Omental fat pad (tissue), 4 donors: ENCODE data around the gene ZNF627. TPM values are rescaled to one million over a fixed set of nuclear protein-coding genes. Genes with fewer than 3 reads are reported as not detected.

Experiments used
- ATAC-seq: fragments of 150-250 bp; one replicate; pipeline ENCODE4 v1.9.1; 2016; ENCODE audit warnings: mild to moderate bottlenecking, moderate library complexity; ENCODE audit not compliant: low FRiP score
- DNase-seq: peaks from one replicate; pipeline ENCODE4 v3.0.0-alpha.2; 2019; ENCODE audit warnings: low spot score
- total RNA-seq, 4 donors: library from RNA; depleted of rRNA; stranded (reverse); fragments of >200 nt; gene quantifications; one replicate each; pipeline ENCODE4 v1.1.0, GENCODE V29; 2016
- TF ChIP-seq, protein P1 (sequence below), 3 donors: fragments of 450-650 bp; IDR thresholded peaks; one replicate each; pipeline ENCODE4 v1.5.1; 2016 to 2017; ENCODE audit warnings: antibody characterized with exemption in 3 of 3, mild to moderate bottlenecking in 3 of 3, moderate library complexity in 2 of 3

Gene ZNF627
- 10 to 100 TPM in 1 of 4 donors, 1 to 10 TPM in 3; 5.4 to 12.1 (median 6.2) TPM for total RNA-seq

DNA sequence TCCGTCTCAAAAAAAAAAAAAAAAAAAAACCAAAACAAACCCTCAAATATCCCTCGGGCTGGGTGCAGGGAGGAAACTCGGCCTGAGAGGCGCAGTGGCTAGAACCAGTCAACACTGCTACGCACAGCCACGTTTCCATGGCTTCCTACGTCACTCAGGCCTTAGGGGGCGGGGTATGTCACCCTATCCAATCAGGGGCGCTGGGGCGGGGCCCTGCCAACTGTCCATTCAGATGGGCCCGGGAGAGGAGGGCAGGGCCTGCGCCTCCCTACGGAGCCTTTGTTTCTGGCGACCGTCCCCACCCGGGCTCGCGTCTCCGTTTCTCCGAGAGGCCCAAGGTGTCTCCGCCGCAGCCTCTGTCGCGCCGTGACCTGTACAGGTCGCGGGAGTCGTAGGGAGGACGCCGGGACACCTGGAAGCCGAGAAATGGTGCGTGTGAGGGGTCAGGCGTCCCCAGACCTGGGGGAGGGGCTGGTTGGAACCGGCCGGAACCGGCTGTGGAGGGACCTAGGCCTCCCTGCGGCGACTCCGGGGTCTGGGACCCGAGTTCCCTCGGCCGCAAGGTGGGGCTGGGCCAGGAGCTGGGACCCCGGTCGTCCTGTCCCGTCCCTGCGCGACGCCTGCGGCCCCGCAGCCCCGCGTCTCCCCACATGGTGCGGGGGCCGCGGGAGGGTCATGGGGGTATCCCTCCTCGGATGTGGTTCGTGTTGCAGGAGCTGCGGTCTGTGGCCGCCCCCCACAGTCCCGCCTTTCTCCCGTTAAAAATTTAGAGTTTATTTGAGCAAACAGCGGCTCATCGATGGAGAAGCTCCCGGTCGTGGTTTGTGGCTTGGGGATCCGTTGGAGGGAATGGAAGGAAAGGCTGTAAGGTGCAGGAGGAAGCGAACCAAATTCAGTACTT, at the start of gene ZNF627:
Gene ZNF627 (plus strand): TSS at position 282 of the 901 bp plus-strand sequence. CDS start 145 bp downstream, at position 427.
- TF ChIP-seq, protein P1, sequence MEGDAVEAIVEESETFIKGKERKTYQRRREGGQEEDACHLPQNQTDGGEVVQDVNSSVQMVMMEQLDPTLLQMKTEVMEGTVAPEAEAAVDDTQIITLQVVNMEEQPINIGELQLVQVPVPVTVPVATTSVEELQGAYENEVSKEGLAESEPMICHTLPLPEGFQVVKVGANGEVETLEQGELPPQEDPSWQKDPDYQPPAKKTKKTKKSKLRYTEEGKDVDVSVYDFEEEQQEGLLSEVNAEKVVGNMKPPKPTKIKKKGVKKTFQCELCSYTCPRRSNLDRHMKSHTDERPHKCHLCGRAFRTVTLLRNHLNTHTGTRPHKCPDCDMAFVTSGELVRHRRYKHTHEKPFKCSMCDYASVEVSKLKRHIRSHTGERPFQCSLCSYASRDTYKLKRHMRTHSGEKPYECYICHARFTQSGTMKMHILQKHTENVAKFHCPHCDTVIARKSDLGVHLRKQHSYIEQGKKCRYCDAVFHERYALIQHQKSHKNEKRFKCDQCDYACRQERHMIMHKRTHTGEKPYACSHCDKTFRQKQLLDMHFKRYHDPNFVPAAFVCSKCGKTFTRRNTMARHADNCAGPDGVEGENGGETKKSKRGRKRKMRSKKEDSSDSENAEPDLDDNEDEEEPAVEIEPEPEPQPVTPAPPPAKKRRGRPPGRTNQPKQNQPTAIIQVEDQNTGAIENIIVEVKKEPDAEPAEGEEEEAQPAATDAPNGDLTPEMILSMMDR (IDR thresholded peaks at IDR 0.05): no peak
- DNase-seq (peak; percentile 99), ATAC-seq (peak; percentile 100)

DNA sequence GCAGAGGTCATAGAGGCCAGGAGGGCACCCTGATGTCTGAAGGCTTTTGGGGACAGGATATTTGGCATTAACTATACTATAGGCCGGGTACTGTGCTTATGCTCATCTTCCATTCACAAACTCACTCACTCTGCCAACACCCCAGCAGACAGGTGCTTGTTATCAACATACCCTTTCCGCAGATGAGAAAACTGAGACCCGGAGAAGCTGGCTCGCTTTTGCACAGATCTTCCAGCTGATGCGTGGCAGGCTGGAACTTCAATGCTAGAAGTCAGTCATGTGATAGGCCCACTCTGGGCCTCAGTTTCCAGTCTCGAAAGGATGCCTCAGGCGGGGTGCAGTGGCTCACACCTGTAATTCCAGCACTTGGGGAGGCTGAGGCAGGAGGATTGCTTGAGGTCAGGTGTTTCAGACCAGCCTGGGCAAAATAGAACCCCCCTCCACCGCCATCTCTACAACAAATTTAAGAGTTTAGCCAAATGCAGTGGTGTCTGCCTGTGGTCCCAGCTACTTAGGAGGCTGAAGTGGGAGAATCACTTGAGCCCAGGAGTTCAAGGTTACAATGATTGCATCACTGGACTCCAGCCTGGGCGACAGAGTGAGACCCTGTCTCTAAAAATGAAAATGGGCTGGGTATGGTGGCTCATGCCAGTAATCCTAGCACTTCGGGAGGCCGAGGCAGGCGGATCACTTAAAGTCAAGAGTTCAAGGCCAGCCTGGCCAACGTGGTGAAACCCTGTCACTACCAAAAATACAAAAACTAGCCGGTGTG, 49.2 kb upstream of the ZNF627 start:
- DNase-seq (no peak), ATAC-seq (no peak)
- TF ChIP-seq, protein P1 (IDR thresholded peaks at IDR 0.05): no peak

DNA sequence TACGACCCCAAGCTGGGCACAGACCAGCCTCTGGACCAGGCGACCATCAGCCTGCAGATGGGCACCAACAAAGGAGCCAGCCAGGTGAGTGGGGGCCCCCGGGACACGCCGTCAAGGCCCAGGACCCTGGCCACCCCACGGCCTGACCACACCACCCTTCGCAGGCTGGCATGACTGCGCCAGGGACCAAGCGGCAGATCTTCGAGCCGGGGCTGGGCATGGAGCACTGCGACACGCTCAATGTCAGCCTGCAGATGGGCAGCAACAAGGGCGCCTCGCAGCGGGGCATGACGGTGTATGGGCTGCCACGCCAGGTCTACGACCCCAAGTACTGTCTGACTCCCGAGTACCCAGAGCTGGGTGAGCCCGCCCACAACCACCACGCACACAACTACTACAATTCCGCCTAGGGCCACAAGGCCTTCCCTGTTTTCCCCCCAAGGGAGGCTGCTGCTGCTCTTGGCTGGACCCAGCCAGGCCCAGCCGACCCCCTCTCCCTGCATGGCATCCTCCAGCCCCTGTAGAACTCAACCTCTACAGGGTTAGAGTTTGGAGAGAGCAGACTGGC, 47.8 kb upstream of the ZNF627 start:
- TF ChIP-seq, protein P1 (IDR thresholded peaks at IDR 0.05): no peak
- no peak for DNase-seq
- no peak for ATAC-seq

DNA sequence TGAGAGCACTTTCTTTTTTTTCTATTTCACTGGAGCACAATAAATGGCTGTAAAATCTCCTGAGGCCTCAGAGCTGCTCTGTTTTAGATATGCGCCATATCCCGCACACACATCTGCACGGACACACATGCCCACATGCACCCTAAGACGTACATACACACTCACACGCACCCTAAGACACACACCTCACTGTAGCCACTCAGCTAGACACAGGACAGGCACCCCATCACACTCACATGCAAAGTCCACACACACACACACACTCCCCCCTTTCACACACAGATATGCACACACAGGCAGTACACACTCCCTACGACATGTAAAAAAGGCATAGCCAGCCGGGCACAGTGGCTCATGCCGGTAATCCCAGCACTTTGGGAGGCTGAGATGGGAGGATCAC, 47.0 kb upstream of the ZNF627 start:
- TF ChIP-seq, protein P1 (IDR thresholded peaks at IDR 0.05): no peak
- no peak for DNase-seq
- no peak for ATAC-seq

DNA sequence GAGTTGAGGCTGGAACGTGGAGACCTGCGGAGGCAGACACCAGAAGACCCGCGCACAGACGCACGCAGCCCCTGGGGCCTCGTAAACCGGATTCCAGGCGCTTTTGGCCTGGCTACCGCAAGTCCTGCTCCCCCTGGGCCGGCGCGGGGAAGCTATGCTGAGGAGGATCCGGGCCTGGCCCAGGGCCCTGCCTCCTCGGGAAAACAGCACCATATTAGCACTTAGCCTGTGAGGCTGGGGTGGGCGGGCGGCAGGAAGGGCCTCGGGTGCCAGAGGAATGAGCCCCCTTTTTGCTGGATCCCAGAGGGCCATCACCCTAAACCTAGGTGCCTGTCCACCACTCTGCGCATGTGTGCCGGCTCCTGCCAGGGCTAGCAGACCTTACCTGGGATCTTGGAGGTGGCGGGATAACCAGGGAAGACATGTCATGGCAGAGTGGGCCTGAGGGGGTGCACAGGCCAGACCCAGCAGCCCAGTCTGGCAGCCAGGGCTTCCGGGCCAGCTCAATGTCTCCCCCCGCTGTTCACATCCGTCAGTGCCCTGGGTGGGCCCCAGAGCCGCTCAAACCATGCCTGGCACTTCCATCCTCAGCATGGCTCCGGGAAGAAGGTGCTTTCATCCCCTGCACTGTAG, 45.6 kb upstream of the ZNF627 start:
- DNase-seq (no peak), ATAC-seq (no peak)
- TF ChIP-seq, protein P1 (IDR thresholded peaks at IDR 0.05): no peak

DNA sequence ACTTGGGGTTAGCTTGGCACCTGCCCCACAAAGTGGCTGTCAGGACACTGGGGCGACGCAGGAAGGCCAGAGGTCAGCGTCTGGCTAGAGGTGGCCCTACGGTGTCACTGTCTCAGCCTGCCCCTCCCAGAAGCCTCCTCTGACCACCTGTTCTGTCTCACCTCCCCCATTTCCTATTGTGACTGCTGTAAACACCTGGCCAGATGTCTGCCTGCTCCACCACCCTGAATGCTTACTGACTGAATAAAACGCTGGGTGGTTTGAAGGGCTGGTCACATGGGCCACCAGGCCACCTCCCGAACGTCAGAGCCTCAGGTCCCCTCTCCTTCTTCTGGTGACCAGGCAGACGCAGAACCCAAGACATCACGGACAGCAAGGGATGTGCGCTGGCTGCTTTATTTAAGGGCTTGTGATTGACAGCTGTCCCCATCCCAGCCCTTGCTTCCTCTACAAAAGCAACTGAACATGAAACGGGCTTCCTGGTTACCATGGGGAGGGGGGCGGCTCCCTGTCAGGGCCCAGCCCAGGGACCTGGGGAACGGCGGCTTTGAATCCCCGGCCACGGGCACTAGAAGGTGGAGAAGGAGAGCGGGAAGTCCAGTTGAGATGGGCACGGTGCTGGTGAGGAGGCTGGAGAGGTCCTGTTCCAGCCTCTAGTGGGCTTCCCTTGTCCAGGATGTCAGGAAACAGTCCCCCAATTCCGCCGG, 44.5 kb upstream of the ZNF627 start:
- no peak for DNase-seq
- TF ChIP-seq, protein P1 (IDR thresholded peaks at IDR 0.05): no peak
- no peak for ATAC-seq
